Inferior parietal cortex (tissue), 1 donor: Measurements from ENCODE around the gene TBX5.
"Not testable (repeated sequence)": the region's sequence is repeated elsewhere in the genome, so short reads cannot be mapped to it uniquely, and the experiment has no call there.

Experiments
- DNase-seq: peaks from one replicate; pipeline ENCODE4 v3.0.0-alpha.2; 2016; ENCODE audit errors: extremely low spot score

TBX5 gene

DNA sequence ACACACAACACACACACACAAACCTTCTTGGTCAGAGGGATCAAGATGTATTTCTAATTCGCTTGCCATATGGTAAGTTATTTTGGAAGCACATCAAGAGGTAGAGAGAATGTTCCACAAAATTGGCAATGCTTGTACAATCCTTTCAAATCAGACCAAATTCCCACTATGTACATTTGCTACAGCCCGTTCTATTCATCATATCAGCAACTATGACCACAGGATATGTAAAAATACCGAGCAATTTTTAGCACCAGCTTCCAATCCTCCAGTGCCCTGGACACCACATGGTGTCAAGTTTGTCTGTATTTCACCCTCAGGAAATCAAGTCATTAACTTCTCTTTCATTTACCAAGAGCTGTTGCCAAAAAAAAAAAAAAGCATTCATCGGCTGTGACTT, 21.2 kb downstream of the TBX5 start:
- DNase-seq: no peak

DNA sequence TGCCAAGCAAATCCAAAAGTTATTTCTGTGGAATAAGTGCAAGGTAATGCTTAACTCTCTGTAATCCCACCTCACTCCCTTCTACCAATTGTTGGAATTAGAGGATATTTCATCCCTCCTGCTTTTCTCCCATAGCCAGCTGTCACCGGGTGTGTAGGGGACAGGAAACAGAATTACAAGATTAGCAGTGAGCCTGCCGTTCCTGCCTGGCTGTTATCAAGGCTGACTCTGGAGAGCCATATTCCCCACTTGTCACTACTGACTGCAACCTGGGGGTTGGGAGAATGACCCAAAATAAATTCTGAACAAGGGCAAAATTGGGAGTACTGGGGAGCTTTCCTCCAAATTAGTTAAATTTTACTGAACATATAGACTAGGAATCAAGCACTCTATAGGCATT, 24.8 kb downstream of the TBX5 start:
- no peak for DNase-seq

DNA sequence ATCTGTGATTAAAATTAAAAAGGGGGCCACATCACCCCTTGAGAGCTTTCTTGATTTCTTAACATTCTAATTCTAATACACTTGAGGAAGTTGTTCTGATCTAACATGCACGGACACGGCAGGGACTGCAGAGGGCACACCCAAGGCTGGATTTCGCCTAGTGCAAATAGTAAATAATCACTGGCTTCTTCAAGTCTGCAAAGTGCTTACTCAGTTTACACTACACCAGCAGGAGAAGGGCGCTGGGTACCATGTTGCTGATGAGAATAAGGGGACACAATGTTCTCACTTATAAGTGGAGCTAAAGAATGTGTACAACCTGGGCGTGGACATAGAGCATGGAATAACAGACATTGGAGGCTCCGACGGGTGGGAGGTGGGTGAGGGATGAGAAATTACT, 34.2 kb downstream of the TBX5 start:
- no peak for DNase-seq

DNA sequence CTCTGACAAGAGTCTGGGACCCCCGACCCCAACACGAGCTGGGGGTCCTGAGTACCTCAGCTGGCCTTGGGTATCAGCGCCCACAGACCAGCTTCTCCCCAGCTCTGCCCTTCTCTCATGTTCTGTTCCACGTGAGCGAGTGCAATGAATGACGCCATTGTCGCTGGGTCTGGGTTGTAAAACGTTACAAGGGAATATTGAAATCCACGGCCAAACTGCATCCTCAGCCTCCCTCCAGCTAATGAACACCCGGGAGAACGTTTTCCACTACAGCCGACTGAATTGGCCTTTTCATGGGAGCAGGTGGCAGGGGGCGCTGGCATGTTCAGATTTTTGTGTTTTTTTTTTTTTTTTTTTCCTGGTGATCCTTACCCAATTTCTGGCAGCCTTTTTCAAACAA, 34.7 kb downstream of the TBX5 start:
- DNase-seq: peak; percentile 67

DNA sequence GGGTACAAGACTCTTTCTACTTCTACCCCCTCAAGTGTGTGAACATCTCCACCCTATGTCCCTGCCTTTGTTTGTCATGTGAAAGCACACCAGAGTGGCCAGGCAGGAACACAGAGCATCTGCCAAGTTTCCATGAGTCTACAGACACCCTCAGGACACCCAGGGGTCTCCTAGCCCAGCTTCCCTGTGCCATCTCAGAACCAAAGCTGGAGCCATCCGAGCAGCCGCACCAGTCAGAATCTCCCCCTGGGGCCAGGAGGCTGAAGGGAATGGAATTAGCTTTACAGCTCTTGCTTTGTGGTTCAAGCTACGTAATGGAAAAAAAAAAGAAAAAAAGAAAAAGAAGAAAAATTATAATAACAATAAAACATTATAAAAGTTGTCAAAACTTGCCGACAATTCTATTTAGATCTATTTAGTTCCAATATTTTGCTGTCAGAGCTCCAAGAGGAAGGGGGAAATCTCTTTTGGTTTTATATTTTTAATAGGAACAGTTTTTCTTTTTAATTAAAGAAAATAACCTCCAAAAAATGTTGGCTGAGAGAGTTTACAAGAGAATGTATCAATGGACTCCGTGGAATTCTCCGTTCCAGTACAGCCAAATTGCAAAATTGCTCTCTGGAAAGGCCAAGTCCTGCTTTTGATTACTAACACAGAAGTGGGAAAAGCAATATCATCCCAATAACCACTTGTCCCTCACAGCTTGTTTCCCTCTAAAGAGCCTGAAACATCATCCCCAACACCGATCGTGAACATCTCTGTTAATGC, 37.1 kb downstream of the TBX5 start:
- DNase-seq: no peak

DNA sequence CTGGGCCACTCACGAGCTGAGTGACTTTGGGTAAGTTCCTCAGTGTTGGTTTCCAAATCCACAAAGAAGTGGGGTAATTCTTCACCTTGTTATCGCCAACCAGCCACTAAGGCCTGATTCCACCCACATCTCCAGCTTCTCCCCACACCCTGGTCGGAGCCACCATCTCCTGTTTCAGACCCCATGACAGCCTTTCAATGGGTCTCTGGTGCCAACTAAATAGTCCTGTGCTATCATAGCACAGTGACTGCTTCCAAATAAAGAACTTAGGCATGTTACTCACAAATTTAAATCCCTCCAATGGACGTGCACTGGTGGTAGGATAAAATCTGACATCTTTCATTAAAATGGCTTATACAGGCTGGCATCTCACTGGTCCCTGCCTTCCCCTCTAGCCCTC, 44.0 kb downstream of the TBX5 start:
- no peak for DNase-seq

DNA sequence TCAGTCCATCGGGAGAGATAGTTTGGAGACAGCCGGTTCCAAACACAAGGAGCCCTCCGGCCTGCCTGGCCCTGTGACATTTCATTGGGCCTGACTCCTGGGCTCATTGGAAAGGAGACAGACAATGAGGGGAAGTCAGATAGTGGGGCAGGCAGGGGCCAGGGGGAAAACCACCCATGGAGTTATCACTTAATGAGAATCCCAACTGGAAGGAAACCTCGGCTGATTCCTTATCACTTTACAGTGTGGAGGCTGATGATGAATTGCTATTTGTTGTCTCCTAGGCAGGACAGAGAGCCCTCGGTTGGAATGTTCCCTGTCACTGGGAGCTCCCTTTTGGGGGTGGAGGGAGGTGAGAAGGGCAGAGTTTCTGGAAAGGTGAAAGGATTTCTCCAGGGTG, 44.4 kb downstream of the TBX5 start:
- no peak for DNase-seq

DNA sequence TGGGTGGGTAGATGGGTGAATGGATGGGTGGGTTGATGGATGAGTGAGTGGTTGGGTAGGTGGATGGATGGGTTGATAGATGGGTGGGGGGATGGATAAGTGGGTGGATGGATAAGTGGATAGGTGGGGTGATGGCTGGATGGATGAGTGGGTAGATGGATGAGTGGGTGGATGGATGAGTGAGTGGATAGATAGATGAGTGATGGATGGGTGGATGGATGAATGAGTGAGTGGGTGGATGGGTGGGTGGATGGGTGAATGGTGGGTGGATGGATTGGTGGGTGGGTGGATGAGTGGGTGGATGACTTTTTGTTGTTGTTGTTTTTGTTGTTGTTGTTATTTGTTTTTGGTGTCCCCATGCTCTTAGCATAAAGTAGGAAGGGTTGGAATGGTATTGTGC, 45.5 kb downstream of the TBX5 start:
- no peak for DNase-seq

DNA sequence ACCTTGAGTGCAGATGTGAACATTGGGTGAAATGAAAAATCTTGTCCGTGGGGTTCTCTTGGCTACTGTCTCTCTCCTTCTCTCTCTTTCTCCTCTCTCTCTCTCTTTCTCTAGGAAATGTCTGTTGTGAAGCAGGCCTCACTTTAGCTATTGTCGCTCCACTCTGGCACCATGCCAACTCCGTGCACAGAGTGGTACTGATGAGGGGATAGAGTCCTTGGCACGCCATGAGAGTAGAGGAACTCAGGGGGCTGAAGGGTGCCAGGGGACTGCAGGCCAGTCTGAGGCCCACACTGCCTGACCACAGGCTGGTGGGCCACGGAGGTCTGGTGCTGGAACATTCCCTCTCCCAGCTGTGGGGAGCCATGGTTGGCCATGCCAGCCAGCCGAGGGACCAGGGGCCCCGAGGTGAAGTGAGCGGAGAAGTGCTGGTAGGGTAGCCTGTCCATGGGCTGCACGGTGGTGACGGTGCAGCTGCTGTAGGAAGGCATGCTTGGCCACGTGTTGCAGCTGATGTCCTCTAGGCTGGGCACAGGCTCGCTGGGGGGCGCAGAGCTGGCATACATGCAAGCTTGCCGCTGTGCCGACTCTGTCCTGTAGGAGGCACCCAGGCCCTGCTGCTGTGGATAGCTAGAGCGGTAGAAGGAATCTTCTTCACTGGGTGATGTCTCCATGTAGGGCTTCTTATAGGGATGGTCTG, 50.4 kb downstream of the TBX5 start:
- DNase-seq: no peak

DNA sequence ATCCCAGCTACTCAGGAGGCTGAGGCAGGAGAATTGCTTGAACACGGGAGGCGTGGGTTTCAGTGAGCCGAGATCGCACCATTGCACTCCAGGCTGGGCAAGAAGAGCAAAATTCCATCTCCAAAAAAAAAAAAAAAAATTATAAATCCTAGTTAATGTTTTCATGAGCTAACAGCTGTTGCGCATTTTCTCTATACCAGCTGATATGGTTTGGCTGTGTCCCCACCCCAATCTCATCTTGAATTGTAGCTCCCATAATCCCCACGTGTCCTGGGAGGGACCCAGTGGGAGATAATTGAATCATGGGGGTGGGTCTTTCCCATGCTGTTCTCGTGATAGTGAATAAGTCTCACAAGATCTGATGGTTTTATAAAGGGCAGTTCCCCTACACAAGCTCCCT, 56.7 kb downstream of the TBX5 start:
- not testable (repeated sequence) for DNase-seq

DNA sequence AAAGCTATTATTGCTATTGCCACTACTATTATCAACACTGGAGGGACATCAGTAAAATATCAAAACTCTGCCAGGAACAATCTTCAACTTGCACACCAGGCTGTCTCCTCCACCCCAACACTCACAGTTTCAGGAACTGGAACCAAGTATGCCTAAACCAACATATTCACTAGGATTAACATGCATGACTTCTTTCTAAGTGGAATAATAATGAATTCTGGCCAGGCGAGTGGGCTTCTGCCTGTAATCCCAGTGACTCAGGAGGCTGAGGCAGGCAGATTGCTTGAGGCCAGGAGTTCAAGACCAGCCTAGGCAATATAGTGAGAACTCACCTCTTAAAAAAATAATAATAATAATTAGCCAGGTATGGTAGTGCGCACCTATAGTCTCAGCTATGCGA, 58.1 kb downstream of the TBX5 start:
- no peak for DNase-seq

DNA sequence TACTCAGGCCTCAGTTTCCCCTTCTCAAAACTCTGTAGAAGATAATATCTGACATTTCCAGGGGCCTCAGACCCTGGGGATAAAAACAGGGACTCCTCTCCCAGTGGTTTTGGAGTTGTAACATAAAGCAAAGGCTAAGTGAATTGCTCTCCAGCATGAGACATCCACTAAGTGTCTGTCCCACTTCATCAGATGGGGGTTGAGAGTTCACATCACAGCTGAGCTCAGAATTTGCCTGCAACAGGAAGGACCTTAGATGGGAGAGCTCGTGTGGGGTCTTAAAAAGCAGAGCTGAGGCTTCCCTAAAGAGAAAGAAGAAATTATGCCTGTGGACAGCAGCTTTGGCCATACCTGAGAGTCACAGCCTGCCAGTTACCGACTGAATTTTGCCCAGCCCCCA, 61.1 kb downstream of the TBX5 start:
- no peak for DNase-seq

DNA sequence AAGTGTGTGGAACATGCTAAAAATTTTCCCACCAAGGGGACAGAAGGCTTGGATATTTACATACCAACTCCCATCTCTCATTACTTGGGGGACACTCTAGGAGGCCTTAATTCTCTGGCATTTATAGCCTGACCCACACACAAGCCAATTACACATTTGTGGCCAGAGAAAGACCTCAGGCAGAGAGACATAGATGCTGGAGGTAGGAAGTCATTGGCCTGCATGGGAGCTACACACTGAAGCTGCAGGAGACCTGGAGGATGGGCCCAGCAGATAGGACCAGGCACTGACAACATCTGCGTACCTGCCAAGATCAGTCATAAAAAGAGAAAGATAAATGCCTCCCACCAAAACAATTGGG, 61.7 kb downstream of the TBX5 start:
- DNase-seq: no peak

DNA sequence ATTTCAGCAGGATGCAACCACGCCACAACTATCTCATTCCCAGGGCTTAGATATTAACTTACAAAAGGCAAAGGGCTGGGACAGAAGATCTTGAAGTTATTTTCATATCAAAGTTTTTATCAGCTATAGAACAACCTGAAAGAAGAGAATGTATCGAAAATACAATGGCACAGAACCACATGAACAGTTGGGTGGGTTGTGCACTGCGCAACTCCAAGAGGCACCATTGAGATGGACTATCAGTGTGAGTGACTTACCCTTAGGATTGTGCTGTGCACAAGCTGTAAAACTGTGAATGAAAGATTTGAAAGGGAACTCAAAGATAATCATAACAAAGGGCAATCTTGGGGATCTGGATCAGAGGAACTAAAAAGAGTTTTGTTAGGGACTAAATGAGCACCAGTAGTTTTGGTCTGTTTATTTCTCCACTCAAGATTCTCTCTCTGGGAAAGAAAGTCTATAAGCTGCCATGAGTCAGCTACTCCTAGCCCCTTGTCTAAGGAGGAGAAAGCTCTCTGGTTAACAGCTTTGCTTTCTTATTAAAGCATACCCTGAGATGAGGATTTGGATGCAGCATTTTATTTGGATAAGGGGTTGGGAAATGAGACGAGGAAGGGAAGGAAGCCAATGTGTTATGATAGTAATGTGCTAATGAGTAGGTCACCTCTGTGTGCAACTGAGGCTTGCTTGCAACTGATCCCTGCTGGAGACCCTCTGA, 62.2 kb downstream of the TBX5 start:
- DNase-seq: no peak

DNA sequence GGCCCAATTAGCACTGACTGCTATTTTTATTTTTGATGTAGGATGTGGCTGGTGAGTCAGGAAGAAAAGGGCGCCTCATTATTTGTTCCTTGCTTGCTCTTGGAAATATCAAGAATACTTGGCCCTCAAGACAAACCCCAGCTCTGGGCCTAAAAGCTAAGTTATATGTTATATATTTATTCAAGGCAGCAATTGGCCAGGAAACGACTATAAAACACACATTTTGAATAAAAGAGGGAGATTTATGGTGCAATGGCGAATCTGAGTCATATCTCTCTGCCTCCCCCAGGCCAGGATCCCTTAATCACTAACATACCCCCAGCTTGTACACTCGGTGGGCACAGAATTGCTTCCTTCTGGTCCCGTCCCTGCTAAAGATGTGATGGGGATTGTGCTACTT, 63.3 kb downstream of the TBX5 start:
- no peak for DNase-seq

DNA sequence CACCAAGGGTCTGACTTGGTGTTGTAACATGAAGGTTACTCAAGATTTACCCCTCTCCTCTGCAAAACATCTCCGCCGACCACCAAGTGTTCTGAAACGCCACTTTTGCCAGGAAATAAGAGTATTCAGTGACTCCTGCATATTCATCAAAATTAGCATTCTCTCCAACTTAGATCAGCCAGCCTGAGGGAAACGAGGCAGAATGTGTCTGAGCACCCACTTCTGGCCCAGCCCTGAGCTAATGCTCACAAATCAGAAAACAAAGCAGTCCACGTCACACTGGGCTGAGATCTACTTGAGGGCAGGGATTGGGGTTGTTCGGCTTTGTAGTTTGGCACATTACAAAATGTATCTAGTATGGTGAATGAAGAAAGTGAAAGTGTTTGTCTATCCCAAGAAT, 64.3 kb downstream of the TBX5 start:
- no peak for DNase-seq

DNA sequence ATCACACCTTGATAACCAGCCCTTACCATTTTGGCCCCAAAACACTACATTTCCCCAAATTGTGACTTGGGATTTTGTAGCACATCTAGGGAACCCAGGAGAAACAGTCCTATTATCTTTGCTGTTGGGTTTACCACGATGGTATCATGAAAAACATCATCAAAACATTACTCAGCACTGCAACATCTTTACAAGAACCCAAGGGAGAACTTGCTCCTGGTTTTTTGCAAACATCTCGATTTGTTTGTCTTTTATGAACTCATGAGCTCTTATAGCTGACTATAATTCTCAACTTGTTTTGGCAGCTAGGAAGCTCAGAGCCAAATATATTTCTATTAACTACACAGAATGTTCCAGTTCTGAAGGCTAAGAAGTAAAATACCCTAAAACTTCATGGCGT, 65.7 kb downstream of the TBX5 start:
- DNase-seq: no peak

DNA sequence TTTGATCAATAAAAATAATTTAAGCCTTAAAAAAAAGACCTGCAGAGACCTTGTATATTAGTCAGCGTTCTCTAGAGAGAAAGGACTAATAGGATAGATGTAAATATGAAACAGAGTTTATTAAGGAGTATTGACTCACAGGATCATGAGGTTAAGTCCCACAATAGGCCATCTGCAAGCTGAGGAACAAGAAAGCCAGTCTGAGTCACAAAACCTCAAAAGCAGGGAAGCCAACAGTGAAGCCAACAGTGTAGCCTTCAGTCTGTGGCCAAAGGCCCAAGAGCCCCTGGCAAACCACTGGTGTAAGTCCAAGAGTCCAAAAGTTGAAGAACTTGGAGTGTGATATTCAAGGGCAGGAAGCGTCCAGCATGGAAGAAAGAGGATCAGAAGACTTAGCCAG, 66.3 kb downstream of the TBX5 start:
- no peak for DNase-seq

DNA sequence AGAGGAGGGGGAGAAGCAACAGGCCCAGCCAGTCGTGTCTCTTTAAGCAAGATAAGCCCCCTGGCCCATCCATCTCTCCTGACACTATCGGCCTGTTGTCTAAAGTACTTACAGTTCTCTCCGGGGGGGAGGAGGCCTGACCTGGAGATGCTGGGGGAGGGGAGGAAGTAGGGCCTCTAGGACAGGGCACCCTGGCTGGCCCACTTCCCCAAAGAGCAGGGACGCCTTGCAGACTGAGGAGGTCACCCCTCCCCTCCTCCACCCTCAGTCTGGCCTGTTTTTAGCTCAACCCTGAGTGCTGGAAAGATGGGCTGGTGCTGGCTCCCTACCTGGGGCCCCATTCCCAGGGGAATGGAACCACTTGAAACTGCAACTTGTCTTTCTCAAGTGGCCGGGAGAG, 70.3 kb downstream of the TBX5 start:
- DNase-seq: no peak

DNA sequence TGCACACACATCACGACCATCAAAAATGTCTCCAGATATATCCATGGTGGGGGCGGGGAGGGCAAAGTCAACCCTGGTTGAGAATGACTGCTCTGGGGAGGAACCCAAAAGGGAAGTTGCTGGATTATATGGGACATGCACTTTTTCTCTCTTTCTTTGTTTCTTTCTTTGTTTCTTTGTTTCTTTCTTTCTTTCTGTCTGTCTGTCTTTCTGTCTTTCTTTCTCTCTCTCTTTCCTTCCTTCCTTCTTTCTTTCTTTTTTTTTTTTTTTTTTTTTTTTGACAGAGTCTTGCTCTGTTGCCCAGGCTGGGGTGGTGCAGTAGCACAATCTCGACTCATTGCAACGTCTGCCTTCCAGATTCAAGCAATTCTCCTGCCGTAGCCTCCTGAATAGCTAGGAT, 71.5 kb downstream of the TBX5 start:
- no peak for DNase-seq

DNA sequence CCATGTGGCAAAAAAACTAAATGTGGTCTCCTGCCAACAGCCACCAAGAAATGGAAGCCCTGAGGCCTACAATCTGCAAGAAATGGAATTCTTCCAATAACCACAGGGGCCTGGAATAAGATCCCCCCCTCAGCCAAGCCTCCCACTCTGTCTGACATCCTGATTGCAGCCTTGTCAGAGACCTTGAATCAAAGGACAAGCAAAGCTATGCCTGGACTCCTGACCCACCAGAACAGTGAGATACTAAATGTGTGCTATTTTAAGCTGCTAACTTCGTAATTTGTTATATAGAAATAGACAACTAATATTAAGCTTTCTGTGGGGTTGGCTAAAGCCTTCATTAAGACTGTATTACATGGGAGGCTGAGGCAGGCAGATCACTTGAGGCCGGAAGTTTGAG, 77.7 kb downstream of the TBX5 start:
- DNase-seq: no peak

DNA sequence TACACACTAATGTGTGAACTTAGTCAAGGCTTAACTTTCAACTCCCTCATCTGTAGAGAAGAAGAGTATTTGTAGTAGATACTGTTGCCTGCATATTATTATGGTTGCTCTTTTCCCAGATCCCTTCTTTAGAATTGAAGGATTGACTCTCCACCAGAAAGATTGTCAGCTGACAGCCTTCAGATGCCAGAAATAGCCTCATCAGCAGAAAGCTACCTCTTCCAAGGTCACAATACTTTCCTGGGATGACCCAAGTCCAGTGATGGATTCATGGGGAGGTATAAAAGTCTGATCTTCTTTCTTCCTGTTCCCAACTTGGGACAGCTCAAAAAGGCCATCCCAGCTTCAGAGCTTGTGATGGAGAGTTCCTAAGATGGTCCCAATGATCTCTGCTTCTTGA, 78.2 kb downstream of the TBX5 start:
- DNase-seq: no peak

DNA sequence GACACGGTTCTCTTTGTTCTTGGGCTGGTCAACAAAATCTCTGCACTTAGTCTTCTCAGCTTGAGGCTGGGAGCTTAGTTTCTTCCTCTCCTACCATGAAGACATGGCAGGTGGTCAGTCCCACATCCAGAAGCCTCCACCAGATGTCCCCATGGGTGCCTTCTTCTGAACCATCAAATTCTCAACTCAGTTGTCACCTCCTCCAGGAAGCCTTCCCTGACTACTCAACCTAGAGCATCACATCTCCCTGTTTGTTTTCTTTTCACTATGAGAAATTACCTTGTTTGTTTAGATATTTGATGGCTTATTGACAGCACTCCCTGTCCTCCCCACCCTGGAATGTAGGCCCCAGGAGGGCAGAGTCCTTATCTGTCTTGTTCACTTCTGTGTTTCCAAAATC, 84.4 kb downstream of the TBX5 start:
- no peak for DNase-seq
